MCF 10A (cell line): ENCODE results near the gene TMEM38A. TPM values are rescaled to one million over a fixed set of nuclear protein-coding genes. Genes with fewer than 3 reads are reported as not detected.

Source experiments
- BruUV-seq: library from RNA; stranded (reverse); fragments of 400-500 nt; replicated peaks from 2 replicates; lab custom pipeline; 2021; lab: Mats Ljungman, UMichigan
- CTCF ChIA-PET: fragments of 300-600 bp; sonication (Branson Sonifier 250); formaldehyde crosslinking; extraction: SDS; loops from one replicate; lab custom pipeline; 2021; ENCODE audit warnings: antibody characterized with exemption, inconsistent platforms; lab: Yijun Ruan, JAX
- POLR2A ChIA-PET: fragments of 300-600, 350-650 bp; sonication (Branson Sonifier 250); formaldehyde crosslinking; extraction: SDS; loops from one replicate; lab custom pipeline; 2020; ENCODE audit warnings: antibody characterized with exemption, inconsistent platforms; lab: Yijun Ruan, JAX
- DNase-seq: peaks from one replicate; pipeline ENCODE4 v3.0.0-alpha.2; 2018; ENCODE audit not compliant: unreplicated experiment
- H3K27ac Mint-ChIP-seq: one replicate; pipeline ENCODE4 v1.8.0; 2022; ENCODE audit warnings: mild to moderate bottlenecking, low read depth, mixed read lengths; ENCODE audit not compliant: unreplicated experiment
- H3K27me3 Mint-ChIP-seq: one replicate; pipeline ENCODE4 v1.8.0; 2022; ENCODE audit warnings: mixed read lengths; ENCODE audit not compliant: insufficient read depth, unreplicated experiment
- H3K36me3 Mint-ChIP-seq: one replicate; pipeline ENCODE4 v1.8.0; 2022; ENCODE audit warnings: mild to moderate bottlenecking, moderate library complexity, mixed read lengths; ENCODE audit not compliant: insufficient read depth, unreplicated experiment
- H3K4me1 Mint-ChIP-seq: one replicate; pipeline ENCODE4 v1.8.0; 2022; ENCODE audit warnings: mixed read lengths; ENCODE audit not compliant: insufficient read depth, unreplicated experiment
- H3K4me3 Mint-ChIP-seq: one replicate; pipeline ENCODE4 v1.8.0; 2022; ENCODE audit warnings: mild to moderate bottlenecking, moderate library complexity, mixed read lengths; ENCODE audit not compliant: unreplicated experiment
- H3K9me3 Mint-ChIP-seq: one replicate; pipeline ENCODE4 v1.8.0; 2022; ENCODE audit warnings: mixed read lengths; ENCODE audit not compliant: unreplicated experiment
- CTCF ChIP-seq: fragments of 200-600 bp; IDR thresholded peaks from one replicate; pipeline ENCODE4 v1.8.0; 2022; ENCODE audit warnings: antibody characterized with exemption, mild to moderate bottlenecking; ENCODE audit not compliant: unreplicated experiment
- intact Hi-C: fragments of 100-400 bp; cut with micrococcal nuclease; formaldehyde crosslinking; loops from 2 replicates; pipeline ENCODE4 v1.14.1; 2022
- total RNA-seq: library from RNA; stranded (reverse); gene quantifications from 2 replicates; pipeline ENCODE4 v1.2.3, GENCODE V29; 2022

The TMEM38A gene
- total RNA-seq, 1 experiment from 2014 or later, result 2.1 TPM

- Mint-ChIP-seq H3K9me3 (no peaks in the 10 kb centered on the region), H3K4me3 (no peak overlapping the region), H3K36me3 (peaks cover under 1% of the 10 kb centered on the region), H3K27ac (no peak overlapping the region), H3K27me3 (no peaks in the 10 kb centered on the region), H3K4me1 (peaks cover 22% of the 10 kb centered on the region)
- ChIA-PET CTCF (no interaction called here), POLR2A (interaction anchor here (0.6 to 1.2 kb wide), 2 partner anchors 22 to 384 kb away, joined by 3 to 4 read pairs; partner anchors contain the start of gene TMEM38A)
- TF ChIP-seq CTCF, result no peak
- no peak for DNase-seq
- intact Hi-C loops, result no loop called here
- BruUV-seq, result no TSS peak
These were observed 21.6 kb downstream of the TMEM38A start for GRCh38 chr19:16682539-16682938.

GRCh38 chr19:16684216-16684615 is 23.3 kb downstream of the TMEM38A start:
- no TSS peak for BruUV-seq
- no peak for DNase-seq
- POLR2A ChIA-PET, result interaction anchor here (0.6 to 1.0 kb wide), 6 partner anchors 15 to 1651 kb away, joined by 3 read pairs; partner anchors contain the start of gene TMEM38A
- Mint-ChIP-seq H3K27me3 (no peaks in the 10 kb centered on the region), H3K4me3 (no peak overlapping the region), H3K4me1 (peaks cover 17% of the 10 kb centered on the region), H3K9me3 (no peaks in the 10 kb centered on the region), H3K36me3 (no peaks in the 10 kb centered on the region), H3K27ac (no peak overlapping the region)
- intact Hi-C loops, result no loop called here
- TF ChIP-seq CTCF, result no peak
- CTCF ChIA-PET, result interaction anchor here (0.6 kb wide), 1 partner anchor 43 kb away, joined by 3 read pairs; no protein-coding TSS in a partner anchor

GRCh38 chr19:16688084-16688483 is 27.1 kb downstream of the TMEM38A start:
- DNase-seq, result no peak
- no peaks in the 10 kb centered on the region for H3K36me3 Mint-ChIP-seq
- no peak overlapping the region for H3K27ac Mint-ChIP-seq
- ChIA-PET POLR2A (no interaction called here), CTCF (no interaction called here)
- no peak overlapping the region for H3K4me3 Mint-ChIP-seq
- H3K9me3 Mint-ChIP-seq, result no peaks in the 10 kb centered on the region
- peaks cover 17% of the 10 kb centered on the region for H3K4me1 Mint-ChIP-seq
- intact Hi-C loops, result no loop called here
- TF ChIP-seq CTCF, result no peak
- BruUV-seq, result no TSS peak
- H3K27me3 Mint-ChIP-seq, result no peaks in the 10 kb centered on the region

- Mint-ChIP-seq H3K4me1 (peaks cover 10% of the 10 kb centered on the region), H3K9me3 (no peaks in the 10 kb centered on the region), H3K4me3 (no peak overlapping the region), H3K27ac (no peak overlapping the region), H3K27me3 (no peaks in the 10 kb centered on the region), H3K36me3 (no peaks in the 10 kb centered on the region)
- CTCF ChIA-PET, result no interaction called here
- peak; percentile 5 for DNase-seq
- intact Hi-C loops, result no loop called here
- TF ChIP-seq CTCF, result no peak
- no TSS peak for BruUV-seq
- POLR2A ChIA-PET, result no interaction called here
These were observed 38.0 kb downstream of the TMEM38A start for GRCh38 chr19:16698914-16699313.
